Colonic mucosa (tissue), 4 donors: ENCODE data around the gene DBNDD2. TPM values are rescaled to one million over a fixed set of nuclear protein-coding genes. Genes with fewer than 3 reads are reported as not detected.

ENCODE experiments used
- DNase-seq: peaks from one replicate; pipeline ENCODE4 v3.0.0-alpha.2; 2020
- H3K27ac ChIP-seq: fragments of 200-600 bp; one replicate; pipeline ENCODE4 v1.8.0; 2021
- H3K27me3 ChIP-seq: fragments of 200-600 bp; one replicate; pipeline ENCODE4 v1.8.0; 2021
- H3K36me3 ChIP-seq: fragments of 200-600 bp; one replicate; pipeline ENCODE4 v1.8.0; 2021
- H3K4me1 ChIP-seq: fragments of 200-600 bp; one replicate; pipeline ENCODE4 v1.8.0; 2021; ENCODE audit warnings: mild to moderate bottlenecking
- H3K4me3 ChIP-seq: fragments of 200-600 bp; one replicate; pipeline ENCODE4 v1.8.0; 2021
- H3K9ac ChIP-seq, 2 donors: one replicate each; pipeline ENCODE4 v1.7.0; 2013; ENCODE audit warnings: control low read depth in 2 of 2, low read depth in 2 of 2, low read length in 2 of 2
- H3K9me3 ChIP-seq: fragments of 200-600 bp; one replicate; pipeline ENCODE4 v1.8.0; 2021
- intact Hi-C: fragments of 100-400 bp; cut with DNase I; formaldehyde crosslinking; loops from one replicate; pipeline ENCODE4 v1.14.1; 2022
- total RNA-seq, 2 donors: library from RNA; stranded (reverse); fragmentation: NEBNext Ultra II Directional in 1 of 2; extraction: Animal tissue kit (Norgen Biotek cat#: 25700) in 1 of 2; gene quantifications; one replicate each; pipeline ENCODE4 v1.2.1, GENCODE V29; 2021
- TF ChIP-seq, protein P1 (sequence below): fragments of 200-600 bp; IDR thresholded peaks from one replicate; pipeline ENCODE4 v1.8.0; 2022; ENCODE audit warnings: antibody characterized with exemption, mild to moderate bottlenecking
- donor health status: healthy.
- donor health status: DM: no; HTN: no; CAD: no.
- donor health status: DM: no; HTN: no; CAD: no.

Gene DBNDD2
- total RNA-seq, 2 donors from 2014 or later = 109 to 131 TPM

DNA sequence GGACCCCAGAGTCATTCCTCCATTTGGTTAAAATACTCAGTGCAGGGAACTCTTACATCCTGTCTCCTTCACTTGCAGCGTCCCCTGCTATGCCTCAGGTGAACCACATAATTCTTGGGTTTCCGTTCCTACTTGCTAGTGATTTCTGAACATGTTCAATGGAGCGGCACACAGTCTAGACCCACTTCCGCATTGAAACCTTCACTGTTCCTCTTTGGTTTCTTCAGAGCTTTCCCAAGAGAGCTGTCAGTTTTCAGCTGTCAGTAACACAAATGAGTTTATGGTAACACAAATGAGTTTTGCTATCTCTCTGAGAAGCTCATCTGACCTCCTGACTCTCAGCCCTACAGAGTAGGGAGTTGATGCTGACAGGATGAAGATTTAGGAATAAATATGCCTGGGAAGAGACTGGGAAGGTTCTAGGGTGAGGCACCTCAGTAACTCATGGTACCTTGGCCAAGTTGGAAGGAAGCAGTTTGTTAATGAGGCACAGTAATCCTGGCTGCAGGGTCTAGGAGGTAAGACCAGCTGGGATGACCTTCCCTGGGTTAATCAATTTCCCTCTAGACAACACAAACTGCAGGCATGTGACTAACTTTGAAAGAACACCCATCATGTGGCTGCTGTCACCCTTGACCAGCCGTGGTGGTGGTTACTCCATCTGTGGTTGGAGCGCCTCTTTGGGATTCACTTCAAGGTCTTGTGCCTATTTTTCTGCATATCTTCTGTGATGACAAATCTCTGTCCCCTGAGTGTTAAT lies 39.7 kb upstream of the DBNDD2 start:
- H3K36me3 ChIP-seq = no peaks in the 10 kb centered on the region
- H3K9me3 ChIP-seq = no peaks in the 10 kb centered on the region
- no peaks in the 10 kb centered on the region for H3K27me3 ChIP-seq
- H3K27ac ChIP-seq = no peak overlapping the region
- H3K4me3 ChIP-seq = no peak overlapping the region
- TF ChIP-seq, protein P1, sequence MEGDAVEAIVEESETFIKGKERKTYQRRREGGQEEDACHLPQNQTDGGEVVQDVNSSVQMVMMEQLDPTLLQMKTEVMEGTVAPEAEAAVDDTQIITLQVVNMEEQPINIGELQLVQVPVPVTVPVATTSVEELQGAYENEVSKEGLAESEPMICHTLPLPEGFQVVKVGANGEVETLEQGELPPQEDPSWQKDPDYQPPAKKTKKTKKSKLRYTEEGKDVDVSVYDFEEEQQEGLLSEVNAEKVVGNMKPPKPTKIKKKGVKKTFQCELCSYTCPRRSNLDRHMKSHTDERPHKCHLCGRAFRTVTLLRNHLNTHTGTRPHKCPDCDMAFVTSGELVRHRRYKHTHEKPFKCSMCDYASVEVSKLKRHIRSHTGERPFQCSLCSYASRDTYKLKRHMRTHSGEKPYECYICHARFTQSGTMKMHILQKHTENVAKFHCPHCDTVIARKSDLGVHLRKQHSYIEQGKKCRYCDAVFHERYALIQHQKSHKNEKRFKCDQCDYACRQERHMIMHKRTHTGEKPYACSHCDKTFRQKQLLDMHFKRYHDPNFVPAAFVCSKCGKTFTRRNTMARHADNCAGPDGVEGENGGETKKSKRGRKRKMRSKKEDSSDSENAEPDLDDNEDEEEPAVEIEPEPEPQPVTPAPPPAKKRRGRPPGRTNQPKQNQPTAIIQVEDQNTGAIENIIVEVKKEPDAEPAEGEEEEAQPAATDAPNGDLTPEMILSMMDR = no peak
- intact Hi-C loops = loop anchor here (5.0 kb wide), 1 partner anchor 41 kb away; no protein-coding TSS in a partner anchor
- H3K4me1 ChIP-seq = peaks cover 3% of the 10 kb centered on the region
- no peak for DNase-seq
- no peak overlapping the region for H3K9ac ChIP-seq

DNA sequence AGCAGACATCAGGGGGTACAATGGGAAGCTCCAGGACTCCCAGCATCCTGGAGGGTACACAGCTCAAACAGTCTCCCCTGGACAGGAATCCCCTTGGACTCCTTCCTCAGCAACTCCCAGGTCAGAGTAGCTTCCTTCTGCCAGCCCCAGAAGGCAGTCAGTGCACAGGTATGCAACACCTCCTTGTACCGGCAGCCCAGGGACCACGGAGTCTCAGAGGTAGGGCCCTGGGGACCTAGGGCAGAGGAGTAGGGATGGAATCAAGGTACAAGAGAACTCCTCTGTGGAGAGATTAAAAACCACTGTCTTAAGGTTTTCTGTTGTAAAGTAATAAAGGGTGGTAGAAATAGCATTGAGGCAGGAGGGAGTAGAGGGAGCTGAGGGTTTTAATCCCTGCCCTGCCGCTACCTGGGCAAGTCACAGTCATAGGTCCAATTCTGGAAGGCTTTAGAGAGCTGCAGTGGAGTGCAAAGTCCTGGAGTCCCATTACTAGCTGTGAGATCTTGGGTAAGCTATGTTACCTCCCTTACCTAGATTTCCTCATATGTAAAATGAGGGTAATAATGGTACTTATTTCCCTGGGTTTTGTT lies 37.4 kb upstream of the DBNDD2 start:
- Histone ChIP-seq H3K4me3 (no peak overlapping the region), H3K27me3 (no peaks in the 10 kb centered on the region), H3K9me3 (no peaks in the 10 kb centered on the region), H3K4me1 (no peaks in the 10 kb centered on the region), H3K27ac (no peak overlapping the region), H3K9ac (no peak overlapping the region), H3K36me3 (no peaks in the 10 kb centered on the region)
- no peak for DNase-seq
- TF ChIP-seq, protein P1 = no peak
- intact Hi-C loops = loop anchor here (5.0 kb wide), 2 partner anchors 37 to 67 kb away; partner anchors contain the start of gene DBNDD2

DNA sequence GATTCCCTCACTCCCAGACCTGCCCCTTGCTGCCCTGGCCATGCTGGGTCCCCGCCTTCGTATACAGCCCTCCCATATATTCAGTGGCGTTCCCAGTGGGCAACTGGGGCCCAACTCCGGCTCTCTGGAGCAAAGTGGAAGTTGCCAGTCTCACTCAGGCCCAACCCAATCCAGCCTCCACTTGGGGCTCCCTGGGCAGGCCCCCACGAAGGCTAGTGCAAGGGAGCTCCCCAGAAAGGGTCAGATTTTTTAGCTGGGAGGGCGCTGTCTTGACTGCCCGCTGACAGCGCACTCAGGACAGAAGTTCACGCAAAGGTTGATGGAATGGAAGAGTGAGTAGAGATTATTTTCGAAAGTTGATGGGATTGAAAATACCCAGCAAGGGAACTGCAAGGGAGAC lies 35.8 kb upstream of the DBNDD2 start:
- H3K9me3 ChIP-seq = no peaks in the 10 kb centered on the region
- H3K9ac ChIP-seq = no peak overlapping the region
- H3K36me3 ChIP-seq = no peaks in the 10 kb centered on the region
- intact Hi-C loops = loop anchor here (5.0 kb wide), 2 partner anchors 35 to 65 kb away; partner anchors contain the start of gene DBNDD2
- no peak for DNase-seq
- TF ChIP-seq, protein P1 = no peak
- H3K4me1 ChIP-seq = no peaks in the 10 kb centered on the region
- H3K4me3 ChIP-seq = no peak overlapping the region
- no peak overlapping the region for H3K27ac ChIP-seq
- no peaks in the 10 kb centered on the region for H3K27me3 ChIP-seq

DNA sequence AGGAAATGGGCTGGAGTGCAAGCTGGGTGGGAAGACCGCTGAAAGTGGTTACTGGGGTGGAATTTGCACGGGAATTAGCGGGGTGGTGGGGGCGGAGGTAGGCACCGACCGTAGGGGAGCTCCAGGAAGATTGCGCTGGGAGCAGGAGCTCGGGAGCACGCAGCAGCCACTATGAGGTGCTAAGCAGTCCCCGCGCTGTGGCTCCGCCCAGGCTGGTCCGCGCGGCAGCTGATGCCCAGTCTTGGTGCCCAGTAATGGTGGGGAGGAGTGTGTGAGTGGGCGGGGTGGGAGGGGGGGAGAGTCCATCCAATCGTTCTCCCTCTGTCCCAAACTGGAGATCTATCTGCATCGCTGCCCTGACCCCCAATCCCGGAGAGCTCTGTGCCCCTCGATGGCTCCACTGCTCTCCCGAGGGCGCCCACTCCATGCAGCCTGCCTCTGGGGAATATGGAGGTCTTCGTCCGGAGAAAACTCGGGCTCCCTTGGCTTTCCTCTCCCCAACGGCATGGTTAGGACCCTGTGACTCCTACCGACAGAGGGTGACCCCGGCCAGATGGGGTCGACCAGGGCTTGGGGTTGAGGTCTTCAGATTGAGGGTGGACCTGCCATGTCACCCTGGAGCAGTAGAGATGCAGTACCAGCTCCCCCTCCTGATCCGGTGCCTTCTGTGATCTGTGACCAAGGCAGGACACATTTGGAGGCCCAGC lies 35.3 kb upstream of the DBNDD2 start:
- TF ChIP-seq, protein P1 = no peak
- Histone ChIP-seq H3K27ac (peak overlapping the region; percentile 73), H3K9me3 (no peaks in the 10 kb centered on the region), H3K36me3 (no peaks in the 10 kb centered on the region), H3K4me3 (peak overlapping the region; percentile 46), H3K27me3 (no peaks in the 10 kb centered on the region), H3K4me1 (no peaks in the 10 kb centered on the region), H3K9ac (peak overlapping the region; percentile 44 to 70)
- DNase-seq = no peak
- intact Hi-C loops = loop anchor here (5.0 kb wide), 2 partner anchors 35 to 65 kb away; partner anchors contain the start of gene DBNDD2

DNA sequence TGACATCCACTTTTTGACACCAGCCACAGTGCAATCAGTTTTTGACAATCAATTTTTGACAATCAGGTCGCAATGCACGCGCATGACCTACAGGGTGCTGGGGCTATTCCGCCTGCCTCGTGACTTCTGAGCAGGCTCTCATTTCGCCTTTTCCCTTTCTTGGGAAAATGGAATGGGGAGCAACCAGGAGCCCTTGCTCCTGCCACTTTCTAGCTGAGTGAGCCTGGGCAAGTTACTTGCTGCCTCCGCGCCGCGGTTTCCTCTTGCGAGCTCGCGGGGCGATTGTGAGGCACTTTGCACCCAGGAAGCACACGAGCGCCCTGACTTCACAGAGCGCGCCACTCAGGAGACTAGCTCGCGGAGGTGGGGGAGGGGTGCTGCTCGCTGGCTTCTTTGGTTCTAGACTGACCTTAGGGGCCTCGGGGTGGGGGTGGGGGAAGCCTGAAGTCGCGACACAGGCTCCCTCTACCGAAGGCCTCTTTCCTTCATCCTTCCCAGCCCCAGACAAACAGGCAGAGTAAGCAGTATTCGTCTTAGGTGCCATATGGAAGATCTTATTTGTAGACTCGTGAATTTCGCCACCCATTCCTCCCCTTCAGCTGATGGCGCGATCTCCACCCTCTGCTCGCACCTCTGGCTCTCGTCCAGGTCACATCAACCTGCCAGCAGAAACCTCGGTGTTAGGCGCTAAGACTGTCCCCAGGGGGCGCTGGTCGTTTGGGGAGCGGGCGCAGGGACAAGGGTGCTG lies 34.6 kb upstream of the DBNDD2 start:
- DNase-seq = peak; percentile 97
- Histone ChIP-seq H3K9ac (peak overlapping the region; percentile 44 to 70), H3K27ac (peak overlapping the region; percentile 73), H3K4me3 (peak overlapping the region; percentile 46), H3K9me3 (no peaks in the 10 kb centered on the region), H3K27me3 (no peaks in the 10 kb centered on the region), H3K36me3 (no peaks in the 10 kb centered on the region), H3K4me1 (no peaks in the 10 kb centered on the region)
- TF ChIP-seq, protein P1 = peak; percentile 80
- intact Hi-C loops = loop anchor here (5.0 kb wide), 2 partner anchors 34 to 64 kb away; partner anchors contain the start of gene DBNDD2
